GM13977 (cell line): ENCODE data around the gene NIPAL3.

Experiments used
- DNase-seq: peaks from one replicate; pipeline ENCODE4 v3.0.0; 2012; ENCODE audit warnings: low spot score
- CTCF ChIP-seq: IDR thresholded peaks from 2 replicates; pipeline ENCODE4 v1.5.1; 2012; ENCODE audit warnings: mild to moderate bottlenecking, control low read depth; ENCODE audit not compliant: insufficient read depth; ENCODE audit errors: extremely low read depth, missing control alignments
- in situ Hi-C: fragments of 300-500 bp; cut with MboI; formaldehyde crosslinking; loops from one replicate; pipeline ENCODE4 v1.12.0; 2022; ENCODE audit warnings: low sequenced_read_pairs, low pct_unique_long_range_greater_than_20kb, mixed read lengths, inconsistent platforms; ENCODE audit not compliant: unreplicated experiment

NIPAL3 gene

GRCh38 chr1:24389231-24389678 lies 26.3 kb upstream of the NIPAL3 start:
- no peak for TF ChIP-seq CTCF
- DNase-seq = no peak
- in situ Hi-C loops = no loop called here

GRCh38 chr1:24390924-24391782 lies 24.4 kb upstream of the NIPAL3 start:
- peak; percentile 63 for DNase-seq
- in situ Hi-C loops = loop anchor here (5.0 kb wide), 1 partner anchor 189 kb away; no protein-coding TSS in a partner anchor
- peak; percentile 96 for TF ChIP-seq CTCF

- in situ Hi-C loops = loop anchor here (5.0 kb wide), 1 partner anchor 190 kb away; no protein-coding TSS in a partner anchor
- DNase-seq = peak; percentile 75
- peak; percentile 87 for TF ChIP-seq CTCF
Measured at GRCh38 chr1:24391882-24392603, 23.6 kb upstream of the NIPAL3 start.

GRCh38 chr1:24392604-24392946 lies 23.0 kb upstream of the NIPAL3 start:
- TF ChIP-seq CTCF = no peak
- no peak for DNase-seq
- in situ Hi-C loops = loop anchor here (5.0 kb wide), 1 partner anchor 190 kb away; no protein-coding TSS in a partner anchor

- in situ Hi-C loops = loop anchor here (5.0 kb wide), 1 partner anchor 191 kb away; no protein-coding TSS in a partner anchor
Measured at GRCh38 chr1:24392982-24393650, 22.5 kb upstream of the NIPAL3 start.

More at GRCh38 chr1:24392982-24393650, 22.5 kb upstream of the NIPAL3 start:
- DNase-seq = no peak
- no peak for TF ChIP-seq CTCF
